Tibial artery (tissue), 4 donors: ENCODE results near the gene SEC24A.

Source experiments
- DNase-seq, 2 donors: peaks; one replicate each; pipeline ENCODE4 v3.0.0-alpha.2; 2019
- H3K27ac ChIP-seq, 2 donors: fragments of 200-600 bp; sonication (generic) in 1 of 2; 1 replicate in 1 of 2; 2 replicates in 1 of 2; pipeline ENCODE4 v1.5.1; 2018 to 2019; ENCODE audit warnings: mild to moderate bottlenecking in 1 of 2
- H3K27me3 ChIP-seq, 2 donors: fragments of 200-600 bp; sonication (generic) in 1 of 2; one replicate each; pipeline versions ENCODE4 v1.5.1 to v1.6.0; 2016 to 2019
- H3K36me3 ChIP-seq, 3 donors: fragments of 200-600 bp; sonication (generic) in 2 of 3; one replicate each; pipeline ENCODE4 v1.5.1; 2016 to 2019; ENCODE audit warnings: mild to moderate bottlenecking in 2 of 3
- H3K4me1 ChIP-seq, 4 donors: fragments of 200-600 bp; sonication (generic) in 2 of 4; 1 replicate in 3 of 4; 2 replicates in 1 of 4; pipeline ENCODE4 v1.5.1; 2016 to 2019
- H3K4me3 ChIP-seq, 2 donors: fragments of 200-600 bp; sonication (generic) in 1 of 2; 1 replicate in 1 of 2; 2 replicates in 1 of 2; pipeline ENCODE4 v1.5.1; 2018 to 2019; ENCODE audit warnings: mild to moderate bottlenecking in 2 of 2
- H3K9me3 ChIP-seq, 3 donors: fragments of 200-600 bp; sonication (generic) in 1 of 3; one replicate each; pipeline ENCODE4 v1.5.1; 2016 to 2019
- CTCF ChIP-seq, 2 experiments: fragments of 200-600 bp in 1 of 2; fragments of 450-650 bp in 1 of 2; IDR thresholded peaks; one replicate each; pipeline ENCODE4 v1.5.1; 2017 to 2019; ENCODE audit warnings: antibody characterized with exemption in 2 of 2, mild to moderate bottlenecking in 1 of 2, moderate library complexity in 1 of 2
- intact Hi-C: fragments of 100-400 bp; cut with DNase I; formaldehyde crosslinking; loops from one replicate; pipeline ENCODE4 v1.15.0; 2023; ENCODE audit warnings: low total_unique reads

The SEC24A gene

GRCh38 chr5:134732819-134733218 is 84.2 kb downstream of the SEC24A start:
- H3K36me3 ChIP-seq: no peaks in the 10 kb centered on the region
- H3K27me3 ChIP-seq: no peaks in the 10 kb centered on the region
- no peak overlapping the region for H3K4me3 ChIP-seq
- H3K9me3 ChIP-seq: no peaks in the 10 kb centered on the region
- TF ChIP-seq CTCF (IDR thresholded peaks at IDR 0.05): no peak
- peaks cover 0 to 4% (median 2%) of the 10 kb centered on the region in 4 donors for H3K4me1 ChIP-seq
- H3K27ac ChIP-seq: no peak overlapping the region
- no peak for DNase-seq
- intact Hi-C loops: loop anchor here (10.0 kb wide), 1 partner anchor 172 kb away; the partner anchor contains the start of gene PCBD2

GRCh38 chr5:134735243-134735642 is 86.7 kb downstream of the SEC24A start:
- H3K36me3 ChIP-seq: no peaks in the 10 kb centered on the region
- H3K27ac ChIP-seq: no peak overlapping the region
- no peak overlapping the region for H3K4me3 ChIP-seq
- H3K27me3 ChIP-seq: no peaks in the 10 kb centered on the region
- intact Hi-C loops: loop anchor here (10.0 kb wide), 1 partner anchor 170 kb away; the partner anchor contains the start of gene PCBD2
- peaks cover 0 to 17% (median 13%) of the 10 kb centered on the region in 4 donors for H3K4me1 ChIP-seq
- no peak for TF ChIP-seq CTCF (IDR thresholded peaks at IDR 0.05)
- DNase-seq: no peak
- H3K9me3 ChIP-seq: no peaks in the 10 kb centered on the region

GRCh38 chr5:134736173-134736812 is 87.7 kb downstream of the SEC24A start:
- Histone ChIP-seq H3K4me3 (no peak overlapping the region), H3K27ac (no peak overlapping the region), H3K27me3 (no peaks in the 10 kb centered on the region), H3K36me3 (no peaks in the 10 kb centered on the region), H3K4me1 (peaks cover 0 to 25% (median 18%) of the 10 kb centered on the region in 4 donors), H3K9me3 (no peaks in the 10 kb centered on the region)
- no peak for DNase-seq
- intact Hi-C loops: loop anchor here (10.0 kb wide), 1 partner anchor 169 kb away; the partner anchor contains the start of gene PCBD2
- TF ChIP-seq CTCF (IDR thresholded peaks at IDR 0.05): no peak

- Histone ChIP-seq H3K36me3 (no peaks in the 10 kb centered on the region), H3K4me3 (peak within 1 kb of the TSS; percentile 58 to 69), H3K27me3 (no peaks in the 10 kb centered on the region), H3K9me3 (no peaks in the 10 kb centered on the region), H3K4me1 (peaks cover 0 to 25% (median 18%) of the 10 kb centered on the region in 4 donors), H3K27ac (peak within 1 kb of the TSS; percentile 90 to 94)
- peak; percentile 39 to 49 for TF ChIP-seq CTCF (IDR thresholded peaks at IDR 0.05)
- peak; percentile 98 to 99 for DNase-seq
- intact Hi-C loops: loop anchor here (2.0 to 10.0 kb wide), 2 partner anchors 20 to 166 kb away; partner anchors contain the start of genes DDX46 and PCBD2
These were observed 89.8 kb downstream of the SEC24A start, which contains the start of gene CAMLG for GRCh38 chr5:134738133-134738962. Gene CAMLG (plus strand): TSS chr5:134738548. CDS start chr5:134738621, 73 bp downstream.

GRCh38 chr5:134738963-134739661 is 90.5 kb downstream of the SEC24A start:
- peaks cover 0 to 25% (median 18%) of the 10 kb centered on the region in 4 donors for H3K4me1 ChIP-seq
- no peaks in the 10 kb centered on the region for H3K9me3 ChIP-seq
- no peak for TF ChIP-seq CTCF (IDR thresholded peaks at IDR 0.05)
- peak overlapping the region; percentile 90 to 94 for H3K27ac ChIP-seq
- H3K27me3 ChIP-seq: no peaks in the 10 kb centered on the region
- H3K4me3 ChIP-seq: peak overlapping the region; percentile 58 to 69
- intact Hi-C loops: loop anchor here (2.0 to 10.0 kb wide), 2 partner anchors 20 to 166 kb away; partner anchors contain the start of genes DDX46 and PCBD2
- peaks cover 0 to 2% (median 2%) of the 10 kb centered on the region in 3 donors for H3K36me3 ChIP-seq
- DNase-seq: no peak
